DND-41 (cell line): ENCODE measurements around the gene DNAJC27.

Source experiments
- EZH2 ChIP-seq: IDR thresholded peaks from 3 replicates; pipeline ENCODE4 v1.6.1; 2012; ENCODE audit warnings: borderline replicate concordance, low read depth, mild to moderate bottlenecking, moderate library complexity, low read length, inconsistent platforms; ENCODE audit not compliant: severe bottlenecking
- TF ChIP-seq, protein P1 (sequence below): IDR thresholded peaks from 2 replicates; pipeline ENCODE4 v1.5.1; 2012; ENCODE audit warnings: borderline replicate concordance, low read length, moderate library complexity, mild to moderate bottlenecking; ENCODE audit not compliant: poor library complexity, severe bottlenecking; ENCODE audit errors: extremely low read depth

GRCh38 chr2:24932715-24933114, 39.0 kb downstream of the DNAJC27 start:
- TF ChIP-seq, protein P1, sequence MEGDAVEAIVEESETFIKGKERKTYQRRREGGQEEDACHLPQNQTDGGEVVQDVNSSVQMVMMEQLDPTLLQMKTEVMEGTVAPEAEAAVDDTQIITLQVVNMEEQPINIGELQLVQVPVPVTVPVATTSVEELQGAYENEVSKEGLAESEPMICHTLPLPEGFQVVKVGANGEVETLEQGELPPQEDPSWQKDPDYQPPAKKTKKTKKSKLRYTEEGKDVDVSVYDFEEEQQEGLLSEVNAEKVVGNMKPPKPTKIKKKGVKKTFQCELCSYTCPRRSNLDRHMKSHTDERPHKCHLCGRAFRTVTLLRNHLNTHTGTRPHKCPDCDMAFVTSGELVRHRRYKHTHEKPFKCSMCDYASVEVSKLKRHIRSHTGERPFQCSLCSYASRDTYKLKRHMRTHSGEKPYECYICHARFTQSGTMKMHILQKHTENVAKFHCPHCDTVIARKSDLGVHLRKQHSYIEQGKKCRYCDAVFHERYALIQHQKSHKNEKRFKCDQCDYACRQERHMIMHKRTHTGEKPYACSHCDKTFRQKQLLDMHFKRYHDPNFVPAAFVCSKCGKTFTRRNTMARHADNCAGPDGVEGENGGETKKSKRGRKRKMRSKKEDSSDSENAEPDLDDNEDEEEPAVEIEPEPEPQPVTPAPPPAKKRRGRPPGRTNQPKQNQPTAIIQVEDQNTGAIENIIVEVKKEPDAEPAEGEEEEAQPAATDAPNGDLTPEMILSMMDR: no peak
- TF ChIP-seq EZH2: no peak
